GM23248 (cell line): ENCODE results near the gene NKAIN2. TPM values are rescaled to one million over a fixed set of nuclear protein-coding genes. Genes with fewer than 3 reads are reported as not detected.

Source experiments
- DNase-seq: peaks from one replicate; pipeline ENCODE4 v3.0.0-alpha.2; 2015
- H2AFZ ChIP-seq: fragments of 200-600 bp; sonication (generic); 2 replicates; pipeline ENCODE4 v1.6.1; 2016; ENCODE audit warnings: antibody characterized with exemption
- H3F3A ChIP-seq: fragments of 200-600 bp; sonication (generic); 2 replicates; pipeline ENCODE4 v1.6.1; 2016; ENCODE audit warnings: mild to moderate bottlenecking, antibody characterized with exemption, mixed run types; ENCODE audit not compliant: insufficient read depth
- H3K27ac ChIP-seq: fragments of 200-600 bp; sonication (generic); 2 replicates; pipeline ENCODE4 v1.5.1; 2016; ENCODE audit warnings: mild to moderate bottlenecking
- H3K27me3 ChIP-seq: fragments of 200-600 bp; sonication (generic); replicated peaks from 2 replicates; pipeline ENCODE4 v1.6.1; 2016; ENCODE audit warnings: mild to moderate bottlenecking; ENCODE audit not compliant: insufficient read depth
- H3K36me3 ChIP-seq: fragments of 200-600 bp; sonication (generic); 2 replicates; pipeline ENCODE4 v1.6.1; 2016; ENCODE audit warnings: low read depth, mild to moderate bottlenecking
- H3K4me1 ChIP-seq: fragments of 200-600 bp; sonication (generic); 2 replicates; pipeline ENCODE4 v1.6.1; 2016; ENCODE audit warnings: mild to moderate bottlenecking; ENCODE audit not compliant: insufficient read depth
- H3K4me2 ChIP-seq: fragments of 200-600 bp; sonication (generic); one replicate; pipeline ENCODE4 v1.6.1; 2016; ENCODE audit warnings: mild to moderate bottlenecking; ENCODE audit not compliant: unreplicated experiment
- H3K4me3 ChIP-seq: fragments of 200-600 bp; sonication (generic); 2 replicates; pipeline ENCODE4 v1.5.1; 2016; ENCODE audit warnings: mild to moderate bottlenecking
- H3K79me2 ChIP-seq: fragments of 200-600 bp; sonication (generic); 2 replicates; pipeline ENCODE4 v1.6.1; 2016; ENCODE audit warnings: mild to moderate bottlenecking; ENCODE audit not compliant: insufficient read depth
- H3K9ac ChIP-seq: fragments of 200-600 bp; sonication (generic); 2 replicates; pipeline ENCODE4 v1.6.1; 2016; ENCODE audit warnings: mild to moderate bottlenecking
- H3K9me2 ChIP-seq: fragments of 200-600 bp; sonication (generic); 2 replicates; pipeline ENCODE4 v1.6.1; 2016; ENCODE audit warnings: mixed run types, mild to moderate bottlenecking, moderate library complexity; ENCODE audit not compliant: insufficient read depth
- H3K9me3 ChIP-seq: fragments of 200-600 bp; sonication (generic); one replicate; pipeline ENCODE4 v1.6.1; 2017; ENCODE audit warnings: low read depth
- H4K20me1 ChIP-seq: fragments of 200-600 bp; sonication (generic); 2 replicates; pipeline ENCODE4 v1.6.0; 2016; ENCODE audit not compliant: insufficient read depth
- EZH2 ChIP-seq: fragments of 200-600 bp; sonication (generic); IDR thresholded peaks from 2 replicates; pipeline ENCODE4 v1.6.1; 2018; ENCODE audit warnings: antibody characterized with exemption, mild to moderate bottlenecking; ENCODE audit not compliant: insufficient read depth, poor library complexity, severe bottlenecking
- EZH2phosphoT487 ChIP-seq: fragments of 200-600 bp; sonication (generic); IDR thresholded peaks from 2 replicates; pipeline ENCODE4 v1.6.1; 2018; ENCODE audit warnings: antibody characterized with exemption, moderate library complexity, mild to moderate bottlenecking, low read depth; ENCODE audit not compliant: insufficient read depth
- WGBS, 2 experiments: methylation state at CpG; one replicate each; pipeline ENCODE4 v1.1.6; 2015 to 2017; ENCODE audit warnings: low lambda C conversion rate in 2 of 2, low coverage in 1 of 2; ENCODE audit errors: missing lambda C conversion rate in 2 of 2; 5-methylcytosine and 5-hydroxymethylcytosine counted together
- in situ Hi-C: fragments of 300-500 bp; cut with MboI; formaldehyde crosslinking; loops from 2 replicates; pipeline ENCODE4 v1.15.0; 2020
- polyA plus RNA-seq: library from polyadenylated mRNA; unstranded; fragments of >200 nt; fragmentation: Nextera tagmentation; extraction: Ambion mirVana; gene quantifications from 2 replicates; pipeline ENCODE4 v1.2.1, GENCODE V29; 2016
- total RNA-seq: library from RNA; depleted of rRNA; stranded (reverse); fragments of >200 nt; shearing (Covaris generic); gene quantifications from 2 replicates; pipeline ENCODE4 v1.2.3, GENCODE V29; 2014

The NKAIN2 gene
- total and polyA plus RNA-seq, 2 experiments from 2014 or later: not detected

GRCh38 chr6:124099520-124099919 lies 295.9 kb downstream of the NKAIN2 start:
- TF ChIP-seq EZH2phosphoT487 (no peak), EZH2 (no peak)
- no peaks in the 10 kb centered on the region for H4K20me1 ChIP-seq
- DNase-seq: no peak
- H3K79me2 ChIP-seq: no peaks in the 10 kb centered on the region
- H3K4me2 ChIP-seq: no peak overlapping the region
- 44 to 58% methylated on average over 1 of the region's 1 CpG for WGBS, 2 experiments
- no peaks in the 10 kb centered on the region for H3K36me3 ChIP-seq
- no peak overlapping the region for H3K9ac ChIP-seq
- H3K9me3 ChIP-seq: no peaks in the 10 kb centered on the region
- H3K4me3 ChIP-seq: no peak overlapping the region
- H3K4me1 ChIP-seq: no peaks in the 10 kb centered on the region
- H3F3A ChIP-seq: no peaks in the 10 kb centered on the region
- no peaks in the 10 kb centered on the region for H3K27me3 ChIP-seq
- H2AFZ ChIP-seq: no peak overlapping the region
- H3K27ac ChIP-seq: no peak overlapping the region
- in situ Hi-C loops: no loop called here
- no peaks in the 10 kb centered on the region for H3K9me2 ChIP-seq

- no peak for DNase-seq
- no peak overlapping the region for H3K4me3 ChIP-seq
- no peak overlapping the region for H3K4me2 ChIP-seq
- H2AFZ ChIP-seq: no peak overlapping the region
- H3K36me3 ChIP-seq: no peaks in the 10 kb centered on the region
- H3K27ac ChIP-seq: no peak overlapping the region
- H4K20me1 ChIP-seq: no peaks in the 10 kb centered on the region
- no peaks in the 10 kb centered on the region for H3K4me1 ChIP-seq
- no peaks in the 10 kb centered on the region for H3K79me2 ChIP-seq
- in situ Hi-C loops: no loop called here
- TF ChIP-seq EZH2phosphoT487: no peak
- no peak for TF ChIP-seq EZH2
- no peaks in the 10 kb centered on the region for H3K9me2 ChIP-seq
- H3F3A ChIP-seq: no peaks in the 10 kb centered on the region
- H3K9me3 ChIP-seq: no peaks in the 10 kb centered on the region
- no peaks in the 10 kb centered on the region for H3K27me3 ChIP-seq
- H3K9ac ChIP-seq: no peak overlapping the region
- 39 to 49% methylated on average over 4 of the region's 4 CpGs for WGBS, 2 experiments
Observed at GRCh38 chr6:124110514-124110913, 306.8 kb downstream of the NKAIN2 start.

GRCh38 chr6:124119596-124119995 lies 315.9 kb downstream of the NKAIN2 start:
- Histone ChIP-seq H3K4me3 (no peak overlapping the region), H3K27ac (no peak overlapping the region), H3K4me2 (no peak overlapping the region), H3K9me3 (no peaks in the 10 kb centered on the region), H3K79me2 (no peaks in the 10 kb centered on the region), H3K36me3 (no peaks in the 10 kb centered on the region), H3K4me1 (no peaks in the 10 kb centered on the region), H3K9ac (no peak overlapping the region), H3K27me3 (no peaks in the 10 kb centered on the region), H2AFZ (no peak overlapping the region), H4K20me1 (no peaks in the 10 kb centered on the region), H3K9me2 (no peaks in the 10 kb centered on the region), H3F3A (no peaks in the 10 kb centered on the region)
- WGBS, 2 experiments: 28 to 41% methylated on average over 1 of the region's 1 CpG
- no peak for DNase-seq
- in situ Hi-C loops: no loop called here
- TF ChIP-seq EZH2phosphoT487: no peak
- TF ChIP-seq EZH2: no peak

GRCh38 chr6:124123617-124124209 lies 320.0 kb downstream of the NKAIN2 start:
- in situ Hi-C loops: no loop called here
- Histone ChIP-seq H3K9me2 (no peaks in the 10 kb centered on the region), H3K27ac (no peak overlapping the region), H3F3A (no peaks in the 10 kb centered on the region), H3K4me1 (no peaks in the 10 kb centered on the region), H3K79me2 (no peaks in the 10 kb centered on the region), H4K20me1 (no peaks in the 10 kb centered on the region), H3K9ac (no peak overlapping the region), H2AFZ (no peak overlapping the region), H3K9me3 (no peaks in the 10 kb centered on the region), H3K27me3 (no peaks in the 10 kb centered on the region), H3K36me3 (no peaks in the 10 kb centered on the region), H3K4me3 (no peak overlapping the region), H3K4me2 (no peak overlapping the region)
- DNase-seq: no peak
- no peak for TF ChIP-seq EZH2
- no peak for TF ChIP-seq EZH2phosphoT487
- whole genome bisulfite sequencing, 2 experiments: 10 to 20% methylated on average over 2 of the region's 2 CpGs

- Histone ChIP-seq H3K9me3 (no peaks in the 10 kb centered on the region), H3K4me1 (no peaks in the 10 kb centered on the region), H3K4me2 (no peak overlapping the region), H4K20me1 (no peaks in the 10 kb centered on the region), H3K36me3 (no peaks in the 10 kb centered on the region), H3K4me3 (no peak overlapping the region), H3K9me2 (no peaks in the 10 kb centered on the region), H3K79me2 (no peaks in the 10 kb centered on the region), H3K9ac (no peak overlapping the region), H2AFZ (no peak overlapping the region), H3K27ac (no peak overlapping the region), H3K27me3 (no peaks in the 10 kb centered on the region), H3F3A (no peaks in the 10 kb centered on the region)
- TF ChIP-seq EZH2 (no peak), EZH2phosphoT487 (no peak)
- in situ Hi-C loops: no loop called here
- 7 to 19% methylated on average over 4 of the region's 4 CpGs for WGBS, 2 experiments
- no peak for DNase-seq
Observed at GRCh38 chr6:124131259-124131658, 327.6 kb downstream of the NKAIN2 start.
